ENCODE measurements around the gene PCYOX1L.
A peak's percentile ranks its signal among the peaks of the same experiment; 100 is the strongest.

Gene PCYOX1L

DNA sequence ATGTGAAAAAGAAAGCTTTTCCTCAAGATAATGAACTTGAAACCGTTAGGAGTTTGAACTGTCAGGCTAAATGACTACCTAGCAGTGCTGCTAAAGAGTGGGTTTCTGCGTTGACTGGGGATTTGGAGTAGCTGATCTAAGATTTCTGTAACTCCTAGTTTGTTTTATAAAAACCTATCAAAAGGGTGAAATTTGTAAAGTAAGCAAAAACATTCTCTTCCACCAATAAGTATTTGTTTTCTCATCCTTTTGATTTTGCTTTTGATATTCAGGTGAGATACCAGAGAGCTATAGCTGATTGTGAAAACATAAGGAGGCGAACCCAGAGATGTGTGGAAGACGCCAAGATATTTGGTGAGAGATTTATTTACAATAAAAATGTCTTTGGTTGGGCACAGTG is 8.5 kb upstream of the PCYOX1L start:
- TF ChIP-seq, protein P1, sequence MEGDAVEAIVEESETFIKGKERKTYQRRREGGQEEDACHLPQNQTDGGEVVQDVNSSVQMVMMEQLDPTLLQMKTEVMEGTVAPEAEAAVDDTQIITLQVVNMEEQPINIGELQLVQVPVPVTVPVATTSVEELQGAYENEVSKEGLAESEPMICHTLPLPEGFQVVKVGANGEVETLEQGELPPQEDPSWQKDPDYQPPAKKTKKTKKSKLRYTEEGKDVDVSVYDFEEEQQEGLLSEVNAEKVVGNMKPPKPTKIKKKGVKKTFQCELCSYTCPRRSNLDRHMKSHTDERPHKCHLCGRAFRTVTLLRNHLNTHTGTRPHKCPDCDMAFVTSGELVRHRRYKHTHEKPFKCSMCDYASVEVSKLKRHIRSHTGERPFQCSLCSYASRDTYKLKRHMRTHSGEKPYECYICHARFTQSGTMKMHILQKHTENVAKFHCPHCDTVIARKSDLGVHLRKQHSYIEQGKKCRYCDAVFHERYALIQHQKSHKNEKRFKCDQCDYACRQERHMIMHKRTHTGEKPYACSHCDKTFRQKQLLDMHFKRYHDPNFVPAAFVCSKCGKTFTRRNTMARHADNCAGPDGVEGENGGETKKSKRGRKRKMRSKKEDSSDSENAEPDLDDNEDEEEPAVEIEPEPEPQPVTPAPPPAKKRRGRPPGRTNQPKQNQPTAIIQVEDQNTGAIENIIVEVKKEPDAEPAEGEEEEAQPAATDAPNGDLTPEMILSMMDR (IDR thresholded peaks at IDR 0.05; ENCODE audit: low read depth, low read length): no peak

DNA sequence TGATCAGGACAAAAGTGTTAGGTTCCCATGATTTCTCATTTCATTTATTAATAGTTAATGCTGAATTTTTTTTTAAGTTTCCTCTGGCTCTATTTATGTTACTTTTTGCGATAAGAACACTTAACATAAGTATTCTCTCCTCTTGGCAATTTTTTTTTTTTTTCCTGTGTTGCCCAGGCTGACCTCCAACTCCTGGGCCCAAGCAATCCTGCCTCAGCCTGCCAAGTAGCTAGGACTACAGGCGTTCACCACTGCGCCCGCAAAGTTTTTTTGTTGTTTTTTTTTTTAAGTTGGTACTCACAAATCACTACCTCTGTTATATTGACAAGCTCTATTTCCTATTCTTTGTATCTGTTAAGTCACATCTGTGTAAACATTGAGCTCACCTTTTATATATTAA is 5.7 kb upstream of the PCYOX1L start:
- TF ChIP-seq, protein P1 (IDR thresholded peaks at IDR 0.05; ENCODE audit: low read depth, low read length): no peak
- H3K4me3 ChIP-seq (ENCODE audit: low read depth, low read length): no peak overlapping the region

More for the DNA sequence above, 8.5 kb upstream of the PCYOX1L start:
- no peak overlapping the region for H3K4me3 ChIP-seq (ENCODE audit: low read depth, low read length)

DNA sequence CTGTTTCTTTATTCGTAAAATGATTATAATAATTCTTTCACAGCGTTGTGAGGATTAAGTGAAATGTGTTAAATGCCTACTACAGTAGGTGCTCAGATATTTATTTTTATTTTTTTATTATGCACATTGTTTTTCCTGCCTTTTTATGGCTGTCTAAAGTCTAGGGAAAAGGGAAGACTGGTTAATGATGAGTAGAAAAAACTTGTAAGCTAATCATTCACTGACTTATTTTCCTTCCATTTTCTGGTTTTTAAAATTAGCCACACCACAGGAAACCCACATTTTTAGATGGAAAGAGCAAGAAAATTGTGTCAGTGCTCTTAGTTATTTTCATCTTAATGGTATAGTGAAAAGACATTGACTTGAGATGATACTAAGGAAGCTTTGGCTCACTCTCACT is 3.9 kb upstream of the PCYOX1L start:
- H3K4me3 ChIP-seq (ENCODE audit: low read depth, low read length): no peak overlapping the region
- TF ChIP-seq, protein P1 (IDR thresholded peaks at IDR 0.05; ENCODE audit: low read depth, low read length): no peak

DNA sequence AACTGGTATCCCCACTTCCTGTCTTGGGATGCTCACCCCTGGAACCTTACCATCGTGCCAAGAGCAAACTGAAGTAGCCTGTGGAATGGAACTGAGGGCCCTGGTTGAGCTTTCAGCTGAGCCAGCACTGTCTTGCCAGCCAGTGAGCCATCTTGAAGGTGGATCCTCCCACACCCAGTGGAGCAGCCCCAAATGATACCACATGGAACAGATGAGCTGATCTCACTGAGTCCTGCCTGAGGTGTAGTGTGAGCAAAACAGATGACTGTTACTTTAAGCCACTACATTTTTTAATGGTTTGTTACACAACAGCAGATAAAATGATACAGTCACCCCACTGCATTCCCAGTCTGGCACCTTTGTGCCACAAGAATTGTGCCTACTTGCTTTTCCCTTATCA is 2.2 kb upstream of the PCYOX1L start:
- TF ChIP-seq, protein P1 (IDR thresholded peaks at IDR 0.05; ENCODE audit: low read depth, low read length): no peak
- H3K4me3 ChIP-seq (ENCODE audit: low read depth, low read length): no peak overlapping the region

DNA sequence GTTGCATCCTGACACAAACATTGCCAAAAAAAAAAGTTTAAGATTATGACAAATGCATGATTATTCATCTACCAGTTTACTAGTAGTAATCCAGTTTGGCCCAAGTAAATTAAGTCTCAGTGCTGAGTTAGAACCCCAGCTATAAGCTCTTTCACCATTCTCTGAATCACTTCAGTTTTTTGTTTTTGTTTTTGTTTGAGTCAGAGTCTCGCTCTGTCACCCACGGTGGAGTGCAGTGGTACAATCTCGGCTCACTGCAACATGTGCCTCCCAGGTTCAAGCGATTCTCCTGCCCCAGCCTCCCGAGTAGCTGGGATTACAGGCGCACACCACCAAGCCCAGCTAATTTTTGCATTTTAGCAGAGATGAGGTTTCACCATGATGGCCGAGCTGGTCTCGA is 1.5 kb upstream of the PCYOX1L start:
- H3K4me3 ChIP-seq (ENCODE audit: low read depth, low read length): no peak overlapping the region
- TF ChIP-seq, protein P1 (IDR thresholded peaks at IDR 0.05; ENCODE audit: low read depth, low read length): no peak

DNA sequence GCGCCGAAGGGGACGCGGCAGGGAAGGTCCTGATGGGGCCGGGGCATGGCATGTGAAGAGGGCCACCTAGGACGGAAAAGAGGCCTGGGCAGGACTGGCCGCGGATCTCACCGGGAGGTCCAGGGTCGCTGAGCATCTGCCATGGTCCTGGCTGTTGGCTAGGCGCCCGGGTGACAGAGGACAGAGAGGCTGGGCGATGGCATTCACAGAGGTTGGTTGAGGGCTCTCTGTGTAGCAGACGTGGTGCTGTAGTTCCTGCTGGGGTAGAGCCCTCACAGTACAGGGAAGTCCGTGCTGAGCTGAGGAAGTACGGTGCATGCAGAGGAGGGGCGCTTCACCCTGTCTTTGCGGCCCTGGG is 427 bp downstream of the PCYOX1L start:
- peak overlapping the region; percentile 80 for H3K4me3 ChIP-seq (ENCODE audit: low read depth, low read length)
- TF ChIP-seq, protein P1 (IDR thresholded peaks at IDR 0.05; ENCODE audit: low read depth, low read length): no peak

DNA sequence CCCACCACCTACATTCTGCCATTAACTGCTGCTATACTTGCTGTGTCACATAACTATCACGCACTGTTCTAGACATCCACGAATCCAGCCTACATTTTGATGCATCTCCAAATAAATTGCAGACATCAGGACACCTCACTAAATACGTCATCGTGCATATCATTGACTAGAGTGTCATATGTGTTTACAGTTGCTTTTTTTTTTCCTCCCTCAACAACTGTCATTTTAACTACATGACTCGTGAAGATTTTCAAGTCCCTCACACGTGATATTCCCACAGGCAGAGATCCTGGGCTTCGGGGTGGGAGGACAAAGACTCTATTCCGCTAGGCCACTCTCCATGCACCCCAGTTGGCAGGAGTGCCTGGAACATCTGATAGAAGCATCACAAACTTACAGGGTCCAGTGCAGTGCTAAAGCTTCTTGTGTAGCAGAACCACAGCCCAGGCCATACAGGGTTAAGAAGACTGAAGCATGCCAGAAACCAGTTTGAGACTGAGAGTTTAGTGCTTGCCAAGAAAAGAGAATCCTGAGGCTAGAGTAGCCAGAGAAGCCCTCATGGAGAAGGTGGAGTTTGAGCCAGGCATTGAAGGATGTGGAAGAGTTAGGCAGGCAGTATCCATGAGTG is 1.1 kb downstream of the PCYOX1L start:
- TF ChIP-seq, protein P1 (IDR thresholded peaks at IDR 0.05; ENCODE audit: low read depth, low read length): no peak
- peak overlapping the region; percentile 80 for H3K4me3 ChIP-seq (ENCODE audit: low read depth, low read length)
